COR-L47 (cell line): ENCODE data around the gene OR8B3.
"Not testable (repeated sequence)": the region's sequence is repeated elsewhere in the genome, so short reads cannot be mapped to it uniquely, and the experiment has no call there.

ENCODE experiments used
- DNase-seq: peaks from one replicate; lab custom pipeline; 2025; lab: John Stamatoyannopoulos, UW

The OR8B3 gene, protein sequence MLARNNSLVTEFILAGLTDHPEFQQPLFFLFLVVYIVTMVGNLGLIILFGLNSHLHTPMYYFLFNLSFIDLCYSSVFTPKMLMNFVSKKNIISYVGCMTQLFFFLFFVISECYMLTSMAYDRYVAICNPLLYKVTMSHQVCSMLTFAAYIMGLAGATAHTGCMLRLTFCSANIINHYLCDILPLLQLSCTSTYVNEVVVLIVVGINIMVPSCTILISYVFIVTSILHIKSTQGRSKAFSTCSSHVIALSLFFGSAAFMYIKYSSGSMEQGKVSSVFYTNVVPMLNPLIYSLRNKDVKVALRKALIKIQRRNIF

DNA sequence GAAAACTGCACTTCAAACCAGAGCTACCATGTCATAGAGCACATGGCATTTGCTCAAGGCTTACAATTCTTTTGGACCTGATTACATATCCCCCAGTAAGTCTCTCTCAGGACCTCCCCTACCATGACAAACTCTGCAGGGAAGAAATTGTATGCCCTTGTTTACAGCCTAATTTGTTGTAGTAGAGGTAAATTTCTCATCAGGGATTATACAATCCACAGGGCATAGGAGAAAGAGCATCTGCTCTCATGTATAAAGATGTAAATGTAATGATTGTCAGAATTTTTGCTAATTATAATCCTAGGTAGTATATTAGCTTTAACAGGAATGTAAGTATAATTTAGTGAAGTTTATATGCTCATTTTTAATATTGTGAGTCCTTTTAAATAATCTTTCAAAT, at the start of gene OR8B3:
Gene OR8B3 (minus strand): TSS at position 101 of the 400 bp plus-strand sequence. CDS start 1,673 bp downstream, outside the sequence.
- DNase-seq, result no peak

DNA sequence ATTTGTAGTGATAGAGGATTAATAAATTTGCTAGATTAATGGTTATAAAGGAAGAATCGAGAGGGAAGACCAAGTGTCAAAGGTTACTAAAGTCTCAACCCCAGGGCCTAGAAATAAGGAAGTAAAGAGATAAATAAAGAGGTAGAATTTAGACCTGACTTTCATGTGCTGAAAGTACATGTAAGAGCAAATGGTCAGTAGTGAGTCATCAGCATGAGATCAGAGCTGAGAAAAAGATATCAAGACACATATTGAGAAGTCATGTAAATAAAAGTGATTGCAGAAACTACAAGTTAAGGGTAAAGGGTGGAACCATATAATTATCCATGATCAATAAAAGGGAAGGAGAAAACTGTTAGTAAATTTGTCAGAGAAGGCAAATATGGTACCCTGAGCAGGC, 48.1 kb upstream of the OR8B3 start:
- DNase-seq, result no peak

DNA sequence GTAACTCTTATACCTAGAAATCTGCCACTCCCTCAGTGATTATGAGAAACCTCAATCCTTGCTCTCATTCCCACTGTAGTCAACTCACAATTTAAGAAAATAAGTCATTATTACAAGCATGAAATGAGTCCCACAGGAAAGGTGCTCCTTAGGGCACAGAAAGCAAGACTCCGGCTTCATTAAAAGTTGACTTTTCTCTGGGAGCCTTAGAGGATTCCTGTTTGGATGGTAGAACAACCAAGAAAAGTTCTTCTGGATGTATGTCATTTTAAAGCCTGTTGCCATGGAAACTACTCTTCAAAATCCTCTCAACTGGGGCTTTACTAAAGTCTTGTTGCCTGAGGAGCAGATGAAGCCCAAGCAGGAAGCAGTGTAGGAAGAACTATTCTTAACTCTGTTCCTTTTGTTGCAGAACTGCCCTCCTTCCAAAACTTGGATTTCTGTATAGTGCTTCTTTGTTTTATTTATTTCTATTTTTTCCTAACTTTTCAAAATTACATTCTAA, 46.9 kb upstream of the OR8B3 start, which contains the start of gene OR8B8:
Gene OR8B8 (minus strand): TSS at position 51 of the 505 bp plus-strand sequence. CDS start 4,611 bp downstream, outside the sequence.
- no peak for DNase-seq

DNA sequence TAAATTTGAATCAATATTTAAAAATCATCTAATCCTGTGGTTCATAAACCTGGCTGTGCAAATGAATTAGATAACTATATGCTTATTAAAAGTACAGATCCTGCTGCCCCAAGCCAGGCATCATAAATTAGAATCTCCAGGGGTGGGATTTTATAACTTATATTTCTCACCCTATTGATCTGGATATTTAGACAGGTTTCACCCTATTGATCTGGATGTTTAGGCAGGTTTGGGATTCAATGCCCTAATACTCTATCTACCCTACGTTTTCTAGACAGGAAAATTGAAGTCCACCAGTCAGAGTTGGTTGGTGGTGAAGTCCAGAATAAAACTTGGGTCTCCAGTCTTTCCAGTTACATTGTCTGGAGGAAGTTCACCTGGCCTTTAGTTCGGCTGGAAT, 44.0 kb upstream of the OR8B3 start:
- DNase-seq, result no peak

DNA sequence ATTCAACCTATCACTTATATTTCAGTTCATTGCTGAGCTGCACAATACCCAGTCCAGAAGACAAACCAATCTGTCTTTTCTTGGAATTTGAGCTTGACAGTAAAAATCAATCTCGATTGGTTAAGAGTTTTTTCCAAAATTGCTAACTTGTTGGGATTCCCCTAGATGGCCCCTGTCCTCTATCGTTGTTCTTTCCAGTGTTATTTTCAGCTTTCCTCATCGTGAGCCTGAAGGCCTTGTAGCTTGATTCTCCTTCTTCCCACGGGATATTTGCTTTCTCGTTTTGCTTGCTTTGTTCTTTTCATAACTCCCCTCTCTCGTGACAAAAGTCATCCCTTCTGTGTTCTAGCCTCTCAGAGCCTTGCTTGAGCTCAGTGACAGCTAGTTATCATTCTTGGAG, 43.6 kb upstream of the OR8B3 start:
- DNase-seq, result no peak

DNA sequence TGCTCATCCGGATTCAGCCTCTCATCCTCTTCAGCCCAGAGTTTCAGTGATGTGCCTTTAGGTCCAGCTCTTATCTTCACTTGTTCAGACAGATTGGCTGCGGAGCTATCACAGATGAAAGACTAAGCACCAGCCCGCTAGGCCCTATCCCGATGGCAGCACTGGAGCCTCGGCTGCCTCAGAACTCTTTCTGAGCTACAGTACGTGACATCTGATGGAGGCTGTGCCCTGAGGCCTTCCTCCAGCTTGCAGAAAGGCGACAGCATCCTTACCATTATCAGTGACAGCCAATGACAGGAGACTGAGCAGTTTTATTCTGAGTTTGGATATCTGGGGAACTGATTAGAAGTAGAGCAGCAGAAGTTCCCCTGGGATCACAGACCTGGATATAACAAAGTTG, 42.7 kb upstream of the OR8B3 start:
- no peak for DNase-seq

DNA sequence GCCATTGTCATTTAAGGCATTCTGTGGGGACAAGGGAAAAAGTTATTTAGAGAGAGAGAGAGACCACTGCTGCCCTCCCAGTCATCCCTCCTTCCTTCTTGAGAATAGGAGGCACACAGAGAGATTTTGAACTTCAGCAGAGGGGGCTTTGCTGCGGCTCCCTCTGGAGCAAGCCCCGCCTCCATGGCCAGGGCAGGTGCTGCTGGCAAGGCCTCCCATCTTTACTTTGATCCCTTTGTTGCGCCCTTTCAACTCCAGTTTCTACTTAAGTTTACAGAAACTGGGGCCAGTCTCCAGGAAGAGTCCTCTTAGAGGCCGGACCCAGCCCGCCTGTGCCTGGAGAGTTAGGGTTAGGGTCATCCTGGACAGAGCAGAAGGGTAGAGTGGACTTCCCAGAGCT, 42.3 kb upstream of the OR8B3 start:
- no peak for DNase-seq

DNA sequence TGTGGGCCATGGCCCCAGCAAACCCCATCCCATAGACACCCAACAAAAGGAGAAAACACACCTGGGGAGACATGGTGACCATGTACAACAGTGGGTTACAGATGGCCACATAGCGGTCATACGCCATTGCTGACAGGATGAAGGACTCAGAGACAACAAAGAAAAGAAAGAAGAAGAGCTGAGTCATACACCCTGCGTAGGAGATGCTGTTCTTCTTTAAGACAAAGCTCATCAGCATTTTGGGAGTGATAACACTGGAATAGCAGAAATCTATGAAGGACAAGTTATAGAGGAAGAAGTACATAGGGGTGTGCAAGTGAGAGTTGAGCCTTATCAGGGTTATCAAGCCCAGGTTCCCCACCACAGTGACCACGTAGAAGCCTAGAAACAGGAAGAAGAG, 41.8 kb upstream of the OR8B3 start:
- DNase-seq, result no peak

DNA sequence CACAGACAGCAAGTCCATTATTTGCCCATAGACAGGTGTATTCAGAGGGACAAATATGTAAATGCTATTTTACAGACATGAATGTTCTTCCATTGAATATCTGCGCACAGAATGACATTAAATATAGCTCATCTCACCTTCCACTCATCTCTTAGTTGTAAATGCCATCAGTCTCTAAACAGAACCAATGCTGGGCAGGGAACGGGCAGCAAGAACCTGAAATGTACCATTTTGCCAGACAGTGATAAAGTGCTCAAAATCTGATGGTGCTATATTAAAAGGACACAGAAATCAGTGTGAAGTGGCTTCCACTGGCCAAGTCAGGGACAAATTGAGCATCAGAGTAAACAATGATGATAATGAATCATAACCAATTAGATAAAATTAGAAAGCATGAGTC, 35.9 kb upstream of the OR8B3 start:
- DNase-seq, result no peak

DNA sequence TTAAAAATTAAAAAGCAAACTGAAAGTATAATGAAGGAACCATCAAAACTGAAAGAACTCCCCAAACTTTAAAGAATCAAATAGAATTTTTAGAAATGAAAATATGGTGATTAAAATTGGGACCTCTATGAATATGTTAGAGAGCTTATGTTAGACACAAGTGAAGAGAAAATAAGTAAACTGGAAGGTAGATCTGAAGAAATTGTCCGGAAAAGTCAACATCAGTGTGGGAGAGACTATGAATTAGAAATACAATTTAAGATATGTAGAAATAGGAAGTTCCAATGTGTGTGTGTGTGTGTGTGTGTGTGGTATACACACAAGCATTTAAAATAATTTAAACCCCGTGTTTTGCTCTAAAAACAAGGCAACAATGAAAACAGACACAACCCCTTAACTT, 30.8 kb upstream of the OR8B3 start:
- DNase-seq, result no peak

DNA sequence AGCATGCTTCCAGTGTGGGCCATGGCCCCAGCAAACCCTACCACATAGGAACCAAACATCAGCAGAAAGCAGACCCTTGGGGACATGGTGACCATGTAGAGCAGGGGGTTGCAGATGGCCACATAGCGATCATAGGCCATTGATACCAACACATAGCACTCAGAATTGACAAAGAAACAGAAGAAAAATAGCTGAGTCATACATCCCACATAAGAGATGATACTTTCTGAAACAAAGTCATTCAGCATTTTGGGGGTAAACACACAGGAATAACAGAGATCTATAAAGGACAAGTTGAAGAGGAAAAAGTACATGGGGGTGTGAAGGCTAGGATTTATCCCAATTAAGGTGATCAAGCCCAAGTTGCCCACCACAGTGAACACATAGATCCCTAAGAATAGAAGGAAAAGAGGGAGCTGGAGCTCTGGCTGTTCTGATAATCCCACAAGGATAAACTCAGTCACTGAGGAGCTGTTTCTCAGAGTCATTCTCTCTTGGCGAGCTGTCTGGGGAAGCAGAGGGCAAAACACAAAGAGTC, 25.6 kb upstream of the OR8B3 start, which contains the start of gene OR8B4:
Gene OR8B4 (minus strand): TSS at position 488 of the 538 bp plus-strand sequence. CDS start 0 bp downstream, at position 488.
- no peak for DNase-seq

DNA sequence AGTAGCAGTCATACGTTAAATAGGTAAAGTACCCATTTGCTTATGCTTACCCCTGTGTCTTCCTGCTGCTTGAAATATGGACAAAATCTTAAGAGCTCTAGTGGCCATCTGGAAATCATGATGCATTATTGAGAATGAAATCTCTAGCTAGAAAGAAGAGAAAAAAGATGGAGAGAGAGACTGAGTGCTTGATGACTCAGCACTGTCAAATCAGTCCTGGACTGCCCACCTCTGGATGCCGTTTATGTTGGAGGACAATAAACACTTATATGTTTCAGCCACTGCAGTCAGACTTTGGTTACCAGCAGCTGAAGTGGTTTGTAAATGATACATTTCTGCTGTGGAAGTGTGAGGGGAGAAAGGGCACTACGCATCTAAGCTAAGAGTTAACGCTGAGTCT, 22.2 kb upstream of the OR8B3 start:
- DNase-seq, result no peak

DNA sequence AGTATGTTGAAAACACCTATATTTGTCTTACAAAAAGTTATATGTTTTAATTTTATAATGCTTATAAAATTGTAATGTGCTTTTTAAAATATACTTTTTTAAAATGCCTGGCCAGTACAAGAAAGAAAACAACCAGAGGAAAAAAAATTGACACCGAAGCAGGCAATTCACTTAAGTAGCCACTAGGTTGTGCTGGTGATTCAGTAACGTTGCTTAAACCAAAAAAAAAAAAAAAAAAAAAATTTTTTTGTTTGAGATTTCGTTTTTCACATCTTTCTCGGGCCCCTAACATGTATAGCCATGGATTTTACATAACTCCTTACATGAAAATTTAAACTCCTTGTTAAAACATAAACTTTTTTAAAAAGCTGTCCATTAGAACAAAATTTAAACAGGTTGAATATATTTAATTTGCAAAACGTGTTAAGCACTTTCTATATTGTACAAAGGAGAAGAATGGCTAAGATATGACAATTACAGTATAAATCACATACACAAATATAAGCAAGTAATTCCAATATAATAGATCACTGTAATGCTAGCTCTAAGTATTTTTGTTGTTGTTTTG, 16.6 kb upstream of the OR8B3 start:
- peak; percentile 8 for DNase-seq

DNA sequence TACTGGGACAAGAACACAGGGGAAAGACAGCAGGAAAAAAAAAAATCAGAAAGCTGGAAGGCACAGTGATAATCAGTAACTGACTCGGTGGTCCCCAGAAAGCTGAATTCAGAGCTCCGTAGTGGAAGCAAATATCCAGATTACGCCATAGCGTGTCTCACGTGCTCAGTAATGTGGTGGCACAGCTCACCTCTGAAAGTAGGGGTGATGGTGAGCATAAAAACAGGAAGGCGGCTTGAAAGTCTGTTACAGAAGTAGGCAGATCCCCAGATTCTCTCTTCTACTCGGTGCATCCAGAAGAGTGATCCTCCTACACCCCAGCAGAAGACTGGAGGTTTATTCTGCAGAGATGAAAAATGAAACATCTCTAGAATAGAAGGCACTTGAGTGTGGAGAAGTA, 11.1 kb upstream of the OR8B3 start:
- no peak for DNase-seq

DNA sequence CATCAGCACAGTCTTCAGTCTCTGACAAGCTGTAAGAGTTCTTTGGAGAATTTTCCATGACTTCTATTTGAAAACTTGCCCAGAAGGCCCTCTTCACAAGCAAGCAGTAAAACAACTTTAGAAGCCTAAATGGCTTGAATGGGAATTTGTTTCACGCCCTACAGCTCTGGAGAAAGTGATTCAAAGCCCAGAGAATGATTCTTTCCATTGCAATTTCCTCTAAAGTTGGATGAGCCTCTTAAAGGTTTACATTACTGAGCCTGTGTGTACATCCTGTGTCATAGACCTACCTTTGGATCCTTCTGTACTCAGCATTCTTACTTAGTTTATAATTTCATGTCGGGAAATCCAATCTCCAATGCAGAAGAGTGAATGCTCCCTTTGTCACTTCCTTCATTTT, 6.8 kb upstream of the OR8B3 start:
- no peak for DNase-seq

DNA sequence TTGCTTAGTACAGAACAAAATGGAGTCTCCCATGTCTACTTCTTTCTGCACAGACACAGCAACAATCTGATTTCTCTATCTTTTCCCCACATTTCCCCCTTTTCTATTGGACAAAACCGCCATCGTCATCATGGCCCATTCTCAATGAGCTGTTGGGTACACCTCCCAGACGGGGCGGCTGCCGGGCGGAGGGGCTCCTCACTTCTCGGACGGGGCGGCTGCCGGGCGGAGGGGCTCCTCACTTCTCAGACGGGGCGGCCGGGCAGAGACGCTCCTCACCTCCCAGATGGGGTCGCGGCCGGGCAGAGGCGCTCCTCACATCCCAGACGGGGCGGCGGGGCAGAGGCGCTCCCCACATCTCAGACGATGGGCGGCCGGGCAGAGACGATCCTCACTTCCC, 4.4 kb upstream of the OR8B3 start:
- DNase-seq, result not testable (repeated sequence)

DNA sequence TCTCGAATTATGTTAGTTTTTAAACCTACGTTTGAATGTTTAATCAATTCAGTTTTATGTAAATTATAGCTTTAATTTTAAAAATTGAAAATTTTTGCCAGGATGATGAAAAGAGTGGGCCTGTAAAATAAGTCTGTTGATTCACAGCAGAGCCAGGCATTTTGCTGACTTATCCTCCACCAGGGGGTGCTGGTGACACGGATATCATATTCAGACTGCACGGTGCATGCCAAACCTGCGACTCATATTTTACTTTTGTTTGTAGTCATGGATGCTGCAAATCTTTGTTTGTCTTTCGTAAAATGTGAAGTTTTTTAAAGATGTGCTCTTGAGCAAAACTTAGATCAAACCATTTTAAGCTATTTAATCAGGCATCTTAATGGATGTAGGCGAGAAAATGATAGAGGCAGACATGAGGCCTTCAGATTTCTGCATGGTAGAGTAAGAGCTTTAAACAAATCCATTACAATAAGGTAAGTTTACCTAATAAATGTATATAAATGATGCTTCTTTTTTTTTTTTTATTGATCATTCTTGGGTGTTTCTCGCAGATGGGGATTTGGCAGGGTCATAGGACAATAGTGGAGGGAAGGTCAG, 3.6 kb upstream of the OR8B3 start:
- peak; percentile 30 for DNase-seq

DNA sequence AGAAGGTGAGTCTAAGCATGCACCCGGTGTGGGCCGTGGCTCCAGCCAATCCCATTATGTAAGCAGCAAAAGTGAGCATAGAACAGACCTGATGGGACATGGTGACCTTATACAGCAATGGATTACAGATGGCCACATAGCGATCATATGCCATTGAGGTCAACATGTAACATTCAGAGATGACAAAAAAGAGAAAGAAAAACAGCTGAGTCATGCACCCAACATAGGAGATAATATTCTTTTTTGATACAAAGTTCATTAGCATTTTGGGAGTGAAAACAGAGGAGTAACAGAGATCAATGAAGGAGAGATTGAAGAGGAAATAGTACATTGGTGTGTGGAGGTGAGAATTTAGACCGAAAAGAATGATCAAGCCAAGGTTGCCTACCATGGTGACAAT, 2.0 kb downstream of the OR8B3 start:
- DNase-seq, result not testable (repeated sequence)

DNA sequence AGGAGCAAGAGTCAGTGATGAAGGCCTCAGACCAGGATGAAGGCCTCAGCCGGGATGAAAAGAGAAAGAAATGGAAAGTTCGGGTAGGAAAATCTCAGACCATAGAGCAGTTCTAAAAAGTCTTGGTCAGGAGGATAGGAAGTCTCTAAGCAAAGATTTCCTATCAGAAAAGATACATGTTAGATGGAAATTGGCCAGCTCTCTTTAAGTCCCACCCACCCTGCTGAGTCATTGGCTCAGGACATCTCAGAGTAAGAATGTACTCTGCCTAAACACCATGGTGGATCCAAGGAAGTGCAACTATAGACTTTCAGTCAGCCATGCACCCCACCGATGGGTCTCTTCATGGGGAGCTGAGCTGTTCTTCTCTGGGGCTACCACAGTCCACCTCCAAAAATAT, 4.4 kb downstream of the OR8B3 start:
- DNase-seq, result no peak

DNA sequence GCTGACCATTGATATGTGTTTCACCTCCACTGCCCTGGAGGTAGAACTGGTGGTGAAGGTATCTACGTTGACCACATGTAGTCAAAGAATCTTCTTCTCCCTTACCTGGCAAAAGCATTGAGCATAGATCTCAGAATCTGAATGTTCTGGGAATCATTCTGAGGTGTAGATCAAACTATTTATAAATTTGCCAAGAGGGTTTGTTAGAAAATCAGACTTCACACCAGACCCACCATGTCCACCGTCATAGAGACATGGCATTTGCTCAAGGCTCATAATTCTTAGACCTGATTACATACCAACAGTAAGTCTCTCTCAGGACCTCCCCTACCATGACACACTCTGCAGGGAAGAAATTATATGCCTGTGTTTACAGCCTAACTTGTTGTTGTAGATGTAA, 14.4 kb downstream of the OR8B3 start, which contains the start of gene OR8B2:
Gene OR8B2 (minus strand): TSS at position 101 of the 400 bp plus-strand sequence. CDS start 1,156 bp downstream, outside the sequence.
- DNase-seq, result no peak

DNA sequence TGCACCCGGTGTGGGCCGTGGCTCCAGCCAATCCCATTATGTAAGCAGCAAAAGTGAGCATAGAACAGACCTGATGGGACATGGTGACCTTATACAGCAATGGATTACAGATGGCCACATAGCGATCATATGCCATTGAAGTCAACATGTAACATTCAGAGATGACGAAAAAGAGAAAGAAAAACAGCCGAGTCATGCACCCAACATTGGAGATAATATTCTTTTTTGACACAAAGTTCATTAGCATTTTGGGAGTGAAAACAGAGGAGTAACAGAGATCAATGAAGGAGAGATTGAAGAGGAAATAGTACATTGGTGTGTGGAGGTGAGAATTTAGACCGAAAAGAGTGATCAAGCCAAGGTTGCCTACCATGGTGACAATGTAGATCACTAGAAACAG, 16.0 kb downstream of the OR8B3 start:
- not testable (repeated sequence) for DNase-seq

DNA sequence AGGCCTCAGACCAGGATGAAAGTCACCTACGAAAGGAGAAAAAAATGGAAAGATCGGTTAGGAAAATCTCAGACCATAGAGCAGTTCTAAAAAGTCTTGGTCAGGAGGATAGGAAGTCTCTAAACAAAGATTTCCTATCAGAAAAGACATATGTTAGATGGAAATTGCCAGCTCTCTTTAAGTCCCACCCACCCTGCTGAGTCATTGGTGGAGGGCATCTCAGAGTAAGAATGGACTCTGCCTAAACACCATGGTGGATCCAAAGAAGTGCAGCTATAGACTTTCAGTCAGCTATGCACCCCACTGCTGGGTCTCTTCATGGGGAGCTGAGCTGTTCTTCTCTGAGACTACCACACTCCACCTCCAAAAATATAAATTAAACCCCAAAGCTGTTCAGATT, 18.2 kb downstream of the OR8B3 start:
- DNase-seq, result no peak

DNA sequence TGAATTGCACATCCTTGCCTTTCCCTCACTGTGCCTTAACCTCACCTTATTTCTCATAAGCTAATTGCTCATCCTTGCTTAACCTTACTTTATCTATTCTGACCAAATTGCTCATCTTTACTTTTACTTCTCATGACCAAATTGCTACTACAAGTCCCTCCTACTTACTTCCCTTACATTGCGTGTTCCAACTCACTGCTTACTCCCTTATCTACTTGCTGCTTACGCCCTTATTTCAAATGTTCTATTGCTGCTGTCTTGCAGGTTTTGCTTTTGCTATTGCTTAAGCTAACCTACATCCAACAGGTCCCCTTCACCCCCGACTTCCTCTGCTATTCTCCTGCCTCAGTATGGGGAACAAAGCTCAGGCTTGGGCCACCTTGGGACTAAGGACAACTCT, 22.5 kb downstream of the OR8B3 start:
- DNase-seq, result no peak
